ENCODE measurements around the gene ASXL1. TPM values are rescaled to one million over a fixed set of nuclear protein-coding genes. Genes with fewer than 3 reads are reported as not detected.

Gene ASXL1
- total and polyA plus RNA-seq, 2 experiments from 2014 or later: 10.4 to 29.0 TPM

DNA sequence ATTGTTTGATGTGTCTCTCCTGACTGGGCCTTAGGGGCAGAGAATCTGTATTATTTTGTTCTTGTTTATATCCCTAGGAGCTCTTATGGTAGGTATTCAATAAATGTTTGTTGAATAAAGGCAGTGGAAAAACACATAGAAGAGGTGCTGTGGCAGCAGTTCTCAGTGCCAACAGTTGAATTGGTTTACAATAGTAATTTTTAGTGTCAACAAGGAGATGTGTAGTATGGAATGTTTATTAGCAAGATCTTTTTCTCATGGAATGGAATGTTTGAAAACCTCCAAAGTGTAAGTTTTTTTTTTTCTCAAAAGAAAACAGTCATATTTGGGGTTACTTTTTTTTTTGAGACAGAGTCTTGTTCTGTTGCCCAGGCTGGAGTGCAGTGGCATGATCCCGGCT is 28.0 kb downstream of the ASXL1 start:
- Mint-ChIP-seq H3K27me3 (ENCODE audit: insufficient read depth, low read depth, poor library complexity) (no peaks in the 10 kb centered on the region), H3K36me3 (ENCODE audit: low read depth) (no peaks in the 10 kb centered on the region), H3K9me3 (no peaks in the 10 kb centered on the region), H3K4me1 (no peaks in the 10 kb centered on the region), H3K4me3 (no peak overlapping the region), H3K27ac (no peak overlapping the region)
- Histone ChIP-seq H2AFZ (no peak overlapping the region), H3K79me2 (replicated peaks; ENCODE audit: insufficient read depth) (peaks cover 15% of the 10 kb centered on the region), H3K4me2 (no peak overlapping the region), H3K27ac (ENCODE audit: low read depth) (no peak overlapping the region), H3K36me3 (ENCODE audit: insufficient read depth) (no peaks in the 10 kb centered on the region), H3K4me1 (ENCODE audit: insufficient read depth) (no peaks in the 10 kb centered on the region), H4K20me1 (replicated peaks; ENCODE audit: insufficient read depth) (peaks cover 34% of the 10 kb centered on the region), H3F3A (replicated peaks; ENCODE audit: low read depth) (no peaks in the 10 kb centered on the region), H3K4me3 (no peak overlapping the region), H3K27me3 (ENCODE audit: insufficient read depth) (no peaks in the 10 kb centered on the region), H3K9me2 (ENCODE audit: insufficient read depth) (no peaks in the 10 kb centered on the region)
- TF ChIP-seq POLR2AphosphoS5 (IDR thresholded peaks at IDR 0.05; ENCODE audit: low read depth) (no peak), JUNB (IDR thresholded peaks at IDR 0.05; ENCODE audit: unreplicated experiment) (no peak), REST (IDR thresholded peaks at IDR 0.05; ENCODE audit: unreplicated experiment) (no peak), ZNF331 (CRISPR knock-in tag; IDR thresholded peaks at IDR 0.05; ENCODE audit: low read depth) (no peak), EZH2phosphoT487 (IDR thresholded peaks at IDR 0.05; ENCODE audit: unreplicated experiment) (no peak), CREB1 (CRISPR knock-in tag; IDR thresholded peaks at IDR 0.05; ENCODE audit: low read depth) (no peak), EZH2 (IDR thresholded peaks at IDR 0.05; ENCODE audit: low read depth, unreplicated experiment) (no peak), STAT1 (IDR thresholded peaks at IDR 0.05; ENCODE audit: unreplicated experiment) (no peak), ETS1 (IDR thresholded peaks at IDR 0.05) (no peak), ZNF114 (CRISPR knock-in tag; IDR thresholded peaks at IDR 0.05) (no peak)
- TF ChIP-seq, protein P1, sequence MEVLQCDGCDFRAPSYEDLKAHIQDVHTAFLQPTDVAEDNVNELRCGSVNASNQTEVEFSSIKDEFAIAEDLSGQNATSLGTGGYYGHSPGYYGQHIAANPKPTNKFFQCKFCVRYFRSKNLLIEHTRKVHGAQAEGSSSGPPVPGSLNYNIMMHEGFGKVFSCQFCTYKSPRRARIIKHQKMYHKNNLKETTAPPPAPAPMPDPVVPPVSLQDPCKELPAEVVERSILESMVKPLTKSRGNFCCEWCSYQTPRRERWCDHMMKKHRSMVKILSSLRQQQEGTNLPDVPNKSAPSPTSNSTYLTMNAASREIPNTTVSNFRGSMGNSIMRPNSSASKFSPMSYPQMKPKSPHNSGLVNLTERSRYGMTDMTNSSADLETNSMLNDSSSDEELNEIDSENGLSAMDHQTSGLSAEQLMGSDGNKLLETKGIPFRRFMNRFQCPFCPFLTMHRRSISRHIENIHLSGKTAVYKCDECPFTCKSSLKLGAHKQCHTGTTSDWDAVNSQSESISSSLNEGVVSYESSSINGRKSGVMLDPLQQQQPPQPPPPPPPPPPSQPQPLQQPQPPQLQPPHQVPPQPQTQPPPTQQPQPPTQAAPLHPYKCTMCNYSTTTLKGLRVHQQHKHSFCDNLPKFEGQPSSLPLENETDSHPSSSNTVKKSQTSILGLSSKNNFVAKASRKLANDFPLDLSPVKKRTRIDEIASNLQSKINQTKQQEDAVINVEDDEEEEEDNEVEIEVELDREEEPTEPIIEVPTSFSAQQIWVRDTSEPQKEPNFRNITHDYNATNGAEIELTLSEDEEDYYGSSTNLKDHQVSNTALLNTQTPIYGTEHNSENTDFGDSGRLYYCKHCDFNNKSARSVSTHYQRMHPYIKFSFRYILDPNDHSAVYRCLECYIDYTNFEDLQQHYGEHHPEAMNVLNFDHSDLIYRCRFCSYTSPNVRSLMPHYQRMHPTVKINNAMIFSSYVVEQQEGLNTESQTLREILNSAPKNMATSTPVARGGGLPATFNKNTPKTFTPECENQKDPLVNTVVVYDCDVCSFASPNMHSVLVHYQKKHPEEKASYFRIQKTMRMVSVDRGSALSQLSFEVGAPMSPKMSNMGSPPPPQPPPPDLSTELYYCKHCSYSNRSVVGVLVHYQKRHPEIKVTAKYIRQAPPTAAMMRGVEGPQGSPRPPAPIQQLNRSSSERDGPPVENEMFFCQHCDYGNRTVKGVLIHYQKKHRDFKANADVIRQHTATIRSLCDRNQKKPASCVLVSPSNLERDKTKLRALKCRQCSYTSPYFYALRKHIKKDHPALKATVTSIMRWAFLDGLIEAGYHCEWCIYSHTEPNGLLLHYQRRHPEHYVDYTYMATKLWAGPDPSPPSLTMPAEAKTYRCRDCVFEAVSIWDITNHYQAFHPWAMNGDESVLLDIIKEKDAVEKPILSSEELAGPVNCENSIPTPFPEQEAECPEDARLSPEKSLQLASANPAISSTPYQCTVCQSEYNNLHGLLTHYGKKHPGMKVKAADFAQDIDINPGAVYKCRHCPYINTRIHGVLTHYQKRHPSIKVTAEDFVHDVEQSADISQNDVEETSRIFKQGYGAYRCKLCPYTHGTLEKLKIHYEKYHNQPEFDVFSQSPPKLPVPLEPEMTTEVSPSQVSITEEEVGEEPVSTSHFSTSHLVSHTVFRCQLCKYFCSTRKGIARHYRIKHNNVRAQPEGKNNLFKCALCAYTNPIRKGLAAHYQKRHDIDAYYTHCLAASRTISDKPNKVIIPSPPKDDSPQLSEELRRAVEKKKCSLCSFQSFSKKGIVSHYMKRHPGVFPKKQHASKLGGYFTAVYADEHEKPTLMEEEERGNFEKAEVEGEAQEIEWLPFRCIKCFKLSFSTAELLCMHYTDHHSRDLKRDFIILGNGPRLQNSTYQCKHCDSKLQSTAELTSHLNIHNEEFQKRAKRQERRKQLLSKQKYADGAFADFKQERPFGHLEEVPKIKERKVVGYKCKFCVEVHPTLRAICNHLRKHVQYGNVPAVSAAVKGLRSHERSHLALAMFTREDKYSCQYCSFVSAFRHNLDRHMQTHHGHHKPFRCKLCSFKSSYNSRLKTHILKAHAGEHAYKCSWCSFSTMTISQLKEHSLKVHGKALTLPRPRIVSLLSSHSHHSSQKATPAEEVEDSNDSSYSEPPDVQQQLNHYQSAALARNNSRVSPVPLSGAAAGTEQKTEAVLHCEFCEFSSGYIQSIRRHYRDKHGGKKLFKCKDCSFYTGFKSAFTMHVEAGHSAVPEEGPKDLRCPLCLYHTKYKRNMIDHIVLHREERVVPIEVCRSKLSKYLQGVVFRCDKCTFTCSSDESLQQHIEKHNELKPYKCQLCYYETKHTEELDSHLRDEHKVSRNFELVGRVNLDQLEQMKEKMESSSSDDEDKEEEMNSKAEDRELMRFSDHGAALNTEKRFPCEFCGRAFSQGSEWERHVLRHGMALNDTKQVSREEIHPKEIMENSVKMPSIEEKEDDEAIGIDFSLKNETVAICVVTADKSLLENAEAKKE (CRISPR knock-in tag; IDR thresholded peaks at IDR 0.05): no peak
- TF ChIP-seq, protein P2, sequence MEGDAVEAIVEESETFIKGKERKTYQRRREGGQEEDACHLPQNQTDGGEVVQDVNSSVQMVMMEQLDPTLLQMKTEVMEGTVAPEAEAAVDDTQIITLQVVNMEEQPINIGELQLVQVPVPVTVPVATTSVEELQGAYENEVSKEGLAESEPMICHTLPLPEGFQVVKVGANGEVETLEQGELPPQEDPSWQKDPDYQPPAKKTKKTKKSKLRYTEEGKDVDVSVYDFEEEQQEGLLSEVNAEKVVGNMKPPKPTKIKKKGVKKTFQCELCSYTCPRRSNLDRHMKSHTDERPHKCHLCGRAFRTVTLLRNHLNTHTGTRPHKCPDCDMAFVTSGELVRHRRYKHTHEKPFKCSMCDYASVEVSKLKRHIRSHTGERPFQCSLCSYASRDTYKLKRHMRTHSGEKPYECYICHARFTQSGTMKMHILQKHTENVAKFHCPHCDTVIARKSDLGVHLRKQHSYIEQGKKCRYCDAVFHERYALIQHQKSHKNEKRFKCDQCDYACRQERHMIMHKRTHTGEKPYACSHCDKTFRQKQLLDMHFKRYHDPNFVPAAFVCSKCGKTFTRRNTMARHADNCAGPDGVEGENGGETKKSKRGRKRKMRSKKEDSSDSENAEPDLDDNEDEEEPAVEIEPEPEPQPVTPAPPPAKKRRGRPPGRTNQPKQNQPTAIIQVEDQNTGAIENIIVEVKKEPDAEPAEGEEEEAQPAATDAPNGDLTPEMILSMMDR (conservative IDR thresholded peaks at IDR 0.05; ENCODE audit: low read depth in 2 of 2): no peak
- ATAC-seq (no peak), DNase-seq (ENCODE audit: low spot score) (no peak)

Measured in GM23338 (cell line).